HT1080 (cell line): ENCODE data around the gene SPACA6. TPM values are rescaled to one million over a fixed set of nuclear protein-coding genes. Genes with fewer than 3 reads are reported as not detected.

Source experiments
- DNase-seq: peaks from one replicate; pipeline ENCODE4 v3.0.0-alpha.2; 2015; ENCODE audit warnings: low read depth
- total RNA-seq: library from RNA; depleted of rRNA; stranded (reverse); fragments of >200 nt; shearing (Covaris generic); gene quantifications from 2 replicates; pipeline ENCODE4 v1.2.3, GENCODE V29; 2014

Gene SPACA6
- total RNA-seq, 1 experiment from 2014 or later = 9.1 TPM

GRCh38 chr19:51688671-51689571 is 4.2 kb upstream of the SPACA6 start:
- DNase-seq = peak; percentile 95

DNA sequence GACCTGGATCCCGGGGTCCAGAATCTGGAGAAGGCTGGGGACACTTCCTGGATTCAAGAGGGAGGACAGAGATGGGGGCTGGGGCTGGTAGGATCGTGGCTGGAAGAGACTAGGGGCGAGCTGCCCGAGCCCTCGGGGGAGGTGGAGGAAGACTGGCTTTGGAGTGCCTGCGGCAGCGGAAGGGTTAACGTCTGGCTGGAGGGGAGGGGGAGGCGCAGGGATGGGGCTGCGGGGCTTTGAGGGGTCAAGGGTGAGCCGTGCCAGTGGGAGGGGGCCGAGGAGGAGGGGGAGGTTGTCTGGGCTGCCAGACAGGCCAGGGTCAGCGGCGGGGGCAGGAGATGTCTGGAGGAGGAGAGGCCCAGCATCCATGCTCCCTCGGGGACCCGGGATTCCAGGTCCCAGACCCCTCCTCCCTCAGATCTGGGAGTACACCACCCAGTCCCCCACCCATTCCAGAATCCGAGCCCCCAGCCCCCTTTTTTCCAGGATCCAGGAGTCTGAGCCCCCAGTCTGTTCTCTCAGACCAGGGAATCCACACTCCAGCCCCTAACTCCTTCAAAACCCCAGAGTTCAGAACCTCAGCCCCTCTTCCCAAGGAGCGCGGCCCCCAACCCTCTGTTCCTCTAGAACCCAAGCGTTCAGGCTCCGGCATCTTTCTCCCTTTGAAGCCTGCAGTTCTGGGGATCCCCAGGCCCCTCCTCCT is 3.2 kb upstream of the SPACA6 start:
- DNase-seq = no peak

DNA sequence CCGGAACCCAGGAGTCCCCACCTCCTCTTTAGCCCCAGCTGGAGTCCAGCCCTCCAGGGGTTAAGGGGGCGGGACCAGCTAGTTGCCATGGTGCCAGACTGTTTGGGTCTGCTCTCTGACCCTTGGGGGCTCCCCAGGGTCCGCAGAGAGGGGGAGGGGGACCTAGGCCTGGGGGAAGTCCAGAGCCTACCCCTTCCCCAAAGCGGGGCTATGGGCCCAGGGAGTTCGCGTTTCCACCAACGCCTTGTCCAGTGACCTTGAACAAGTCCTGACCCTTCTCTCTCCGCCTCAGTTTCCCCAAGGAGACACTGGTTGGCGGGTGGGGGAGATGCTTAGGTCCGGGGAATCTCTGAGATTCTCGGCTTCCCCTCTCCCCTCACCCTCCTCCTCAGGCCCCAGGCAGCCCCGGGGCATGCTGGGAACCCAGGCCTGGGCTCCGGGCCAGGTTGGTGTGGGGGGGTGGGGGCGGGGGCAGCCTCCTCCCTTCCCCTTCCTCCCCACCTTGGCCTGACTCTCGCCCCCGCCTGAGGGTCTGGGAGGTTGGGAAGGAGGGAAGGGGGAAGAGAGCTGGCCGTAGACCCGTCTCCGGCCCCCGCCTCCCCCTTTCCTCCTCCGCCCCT is 2.6 kb upstream of the SPACA6 start:
- peak; percentile 60 for DNase-seq

DNA sequence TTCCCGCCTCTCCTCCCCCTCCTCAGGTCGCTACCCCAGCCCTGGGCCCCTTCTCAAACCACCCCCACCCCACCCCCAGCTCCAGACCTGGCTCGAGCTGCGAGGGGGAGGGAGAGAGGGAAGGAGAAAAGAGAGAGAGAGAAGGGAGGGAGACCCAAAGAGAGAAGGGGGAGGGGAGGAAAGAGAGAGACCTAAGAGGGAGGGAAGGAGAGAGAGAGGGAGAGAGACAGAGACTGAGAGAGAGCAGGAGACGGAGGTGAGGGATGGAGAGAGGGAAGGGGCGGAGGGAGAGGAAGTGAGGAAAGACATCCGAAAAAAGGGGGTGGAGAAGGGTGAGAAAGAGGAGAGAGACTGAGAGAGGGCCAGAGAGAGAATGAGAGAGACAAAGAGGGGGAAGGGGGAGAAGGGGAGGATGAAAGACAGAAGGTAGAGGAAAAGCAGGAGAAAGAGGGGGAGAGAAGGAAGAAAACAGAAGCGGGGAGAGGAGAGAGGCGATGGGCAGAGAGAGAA is 2.0 kb upstream of the SPACA6 start:
- DNase-seq = no peak

DNA sequence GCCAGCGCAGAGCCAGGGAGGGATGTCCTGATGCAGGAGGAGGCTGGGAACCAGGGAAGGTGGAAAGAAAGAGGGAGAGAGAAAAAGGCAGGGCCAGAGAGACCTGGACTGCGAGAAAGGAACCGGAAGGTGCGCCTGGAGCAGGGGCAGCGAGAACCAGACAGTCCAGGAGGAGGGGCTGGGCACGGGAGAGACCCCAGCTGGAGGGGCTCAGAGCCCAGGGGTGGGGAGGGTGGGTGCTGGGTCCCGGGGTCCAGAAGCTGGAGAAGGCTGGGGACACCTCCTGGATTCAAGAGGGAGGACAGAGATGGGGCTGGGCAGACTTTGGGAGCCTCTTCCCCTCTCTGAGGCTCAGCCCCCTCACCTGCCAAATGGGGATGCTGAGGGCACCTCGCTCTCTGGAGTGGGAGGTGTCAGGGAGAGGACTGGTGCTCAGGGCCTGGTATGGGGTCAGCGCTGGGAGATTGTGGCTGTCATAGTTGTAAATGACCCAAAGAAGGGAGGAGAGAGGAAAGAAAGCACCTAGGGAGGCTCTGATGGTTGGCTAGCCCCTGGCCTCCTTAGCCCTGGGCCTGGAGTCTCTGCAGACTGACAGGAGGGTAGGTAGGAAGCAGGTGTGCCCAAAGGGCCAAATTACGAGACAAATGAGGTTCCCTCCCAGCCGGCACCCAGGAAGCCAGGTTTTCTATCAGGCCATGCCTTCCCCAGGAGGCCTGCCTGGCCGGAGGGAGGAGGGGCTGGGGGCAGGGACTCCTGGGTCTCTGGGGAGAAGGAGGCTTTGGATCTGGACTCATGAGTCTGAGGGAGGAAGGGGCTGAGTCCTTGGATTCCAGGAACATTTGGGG is 1.3 kb upstream of the SPACA6 start:
- no peak for DNase-seq

GRCh38 chr19:51692468-51692867 is 662 bp upstream of the SPACA6 start:
- no peak for DNase-seq

DNA sequence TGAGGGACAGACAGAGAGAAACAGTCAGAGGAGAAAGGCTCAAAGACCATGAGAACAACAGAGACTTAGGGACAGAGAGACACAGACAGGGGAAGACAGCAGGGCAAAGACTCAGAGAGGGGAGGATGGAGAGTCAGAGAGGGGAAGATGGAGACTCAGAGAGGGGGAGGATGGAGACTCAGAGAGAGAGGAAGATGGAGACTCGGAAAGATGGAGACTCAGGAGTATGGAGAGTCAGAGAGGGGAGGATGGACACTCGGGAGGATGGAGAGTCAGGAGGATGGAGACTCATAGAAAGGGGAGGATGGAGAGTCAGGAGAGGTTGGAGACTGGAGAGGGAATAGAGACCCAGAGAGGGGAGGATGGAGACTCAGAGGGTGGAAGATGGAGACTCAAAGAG is 689 bp downstream of the SPACA6 start:
- no peak for DNase-seq

- DNase-seq = no peak
Measured at GRCh38 chr19:51694318-51695085, 1.4 kb downstream of the SPACA6 start.

DNA sequence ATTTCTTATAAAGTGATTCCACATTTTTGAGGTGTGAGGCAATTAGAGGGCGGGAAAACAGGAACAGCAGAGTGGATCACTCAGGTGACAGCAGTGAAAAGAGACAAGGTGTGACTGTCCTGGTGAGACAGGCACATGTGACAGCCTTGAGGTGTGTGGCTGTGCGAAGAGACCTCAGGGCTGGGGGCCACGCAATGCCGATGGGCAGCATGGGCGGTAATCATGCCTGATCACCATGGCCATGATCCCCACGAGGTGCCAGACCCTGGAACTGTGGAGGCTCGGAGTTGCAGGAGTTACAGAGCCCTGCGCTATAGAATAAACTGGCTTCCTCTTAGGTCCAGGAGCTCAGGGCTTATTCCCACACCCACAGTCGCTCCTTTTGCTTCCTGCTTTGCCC is 2.0 kb downstream of the SPACA6 start:
- DNase-seq = no peak

GRCh38 chr19:51695702-51696315 is 2.7 kb downstream of the SPACA6 start:
- DNase-seq = no peak

DNA sequence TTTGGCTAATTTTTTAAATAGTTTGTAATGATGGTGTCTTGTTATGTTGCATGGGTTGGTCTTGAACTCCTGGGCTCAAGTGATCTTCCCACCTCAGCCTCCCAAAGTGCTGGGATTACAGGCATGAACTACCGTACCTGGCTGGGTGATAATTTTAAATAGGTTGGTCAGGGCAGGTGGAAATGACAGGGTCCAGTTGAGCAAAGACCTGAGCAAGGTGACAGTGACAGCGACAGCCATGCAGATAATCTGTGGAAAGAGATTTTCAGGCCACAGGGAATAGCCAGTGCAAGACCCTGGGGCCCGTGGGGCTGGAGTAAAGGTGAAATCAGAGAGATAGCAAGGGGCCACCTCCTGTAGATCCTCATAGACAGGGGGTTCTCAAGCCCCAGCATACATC is 3.5 kb downstream of the SPACA6 start:
- DNase-seq = no peak

GRCh38 chr19:51697169-51697776 is 4.1 kb downstream of the SPACA6 start:
- no peak for DNase-seq

DNA sequence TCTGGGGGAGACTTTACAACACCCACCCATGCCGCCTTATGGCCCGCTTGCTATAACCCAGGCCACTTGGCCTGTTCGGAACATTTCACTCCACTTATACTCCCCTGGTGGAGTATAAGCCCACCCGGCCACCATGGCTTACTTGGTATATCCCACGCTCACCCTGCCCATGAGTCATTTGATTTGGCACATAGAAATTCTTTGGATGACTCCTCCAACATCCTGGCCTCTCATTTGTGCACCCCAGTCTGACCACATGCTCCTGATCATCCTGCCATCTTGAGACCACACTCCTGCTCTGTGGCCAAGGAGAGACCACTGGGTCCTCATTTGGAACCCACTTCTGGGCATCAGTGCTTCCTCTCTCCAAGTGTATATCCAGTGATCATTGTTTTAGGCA is 5.2 kb downstream of the SPACA6 start:
- peak; percentile 56 for DNase-seq

- no peak for DNase-seq
Measured at GRCh38 chr19:51699170-51699569, 6.0 kb downstream of the SPACA6 start.

- no peak for DNase-seq
Measured at GRCh38 chr19:51701468-51702100, 8.5 kb downstream of the SPACA6 start.

GRCh38 chr19:51702103-51702824 is 9.1 kb downstream of the SPACA6 start:
- DNase-seq = no peak

DNA sequence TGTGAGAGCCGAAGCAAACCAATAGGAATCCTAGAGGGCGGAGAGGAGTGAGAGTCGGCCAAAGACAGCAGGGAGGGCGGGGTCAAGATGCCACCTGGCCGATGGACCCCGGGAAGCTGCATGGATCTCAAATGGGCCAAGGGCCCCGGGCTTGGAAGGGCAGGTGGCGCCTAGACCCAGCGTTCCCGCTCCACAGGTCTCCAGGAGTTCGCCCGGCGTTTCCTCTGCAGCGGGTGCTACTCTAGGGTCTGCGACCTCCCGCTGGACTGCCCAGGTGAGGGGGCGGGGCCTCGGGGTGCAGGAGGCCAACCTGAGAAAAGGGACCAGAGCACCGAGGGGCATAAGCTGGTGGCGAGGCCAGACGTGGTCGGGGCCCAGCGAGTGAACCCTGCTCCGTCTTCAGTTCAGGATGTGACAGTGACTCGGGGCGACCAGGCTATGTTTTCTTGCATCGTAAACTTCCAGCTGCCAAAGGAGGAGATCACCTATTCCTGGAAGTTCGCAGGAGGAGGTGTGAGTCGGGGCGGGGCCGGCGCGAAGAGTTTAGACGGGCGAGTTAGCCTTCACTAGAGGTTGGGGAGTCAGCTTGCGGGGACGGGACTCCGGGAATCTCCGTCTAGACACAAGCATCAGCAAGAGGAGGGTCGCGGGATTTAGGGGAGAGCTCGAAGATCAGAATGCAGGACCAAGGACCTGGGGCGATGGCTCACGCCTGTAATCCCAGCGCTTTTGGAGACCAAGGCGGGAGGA is 9.9 kb downstream of the SPACA6 start:
- no peak for DNase-seq
